Adrenal gland (tissue), 5 donors: ENCODE results near the gene NLRP7.
"Not testable (repeated sequence)": the region's sequence is repeated elsewhere in the genome, so short reads cannot be mapped to it uniquely, and the experiment has no call there.

Experiments
- POLR2A ChIP-seq, 2 donors: fragments of 450-650 bp; IDR thresholded peaks; one replicate each; pipeline ENCODE4 v1.6.1; 2017; ENCODE audit warnings: antibody characterized with exemption in 2 of 2, mild to moderate bottlenecking in 2 of 2, moderate library complexity in 1 of 2
- TF ChIP-seq, protein P1 (sequence below), 6 experiments: fragments of 450-650 bp in 4 of 6; fragments of 200-600 bp in 2 of 6; sonication (generic) in 1 of 6; IDR thresholded peaks; 1 replicate in 5 of 6; 2 replicates in 1 of 6; pipeline versions ENCODE4 v1.5.1 to v1.8.0; 2016 to 2021; ENCODE audit warnings: antibody characterized with exemption in 6 of 6, mild to moderate bottlenecking in 2 of 6, moderate library complexity in 1 of 6
- donor health status: DM: no; HTN: no; CAD: no.

DNA sequence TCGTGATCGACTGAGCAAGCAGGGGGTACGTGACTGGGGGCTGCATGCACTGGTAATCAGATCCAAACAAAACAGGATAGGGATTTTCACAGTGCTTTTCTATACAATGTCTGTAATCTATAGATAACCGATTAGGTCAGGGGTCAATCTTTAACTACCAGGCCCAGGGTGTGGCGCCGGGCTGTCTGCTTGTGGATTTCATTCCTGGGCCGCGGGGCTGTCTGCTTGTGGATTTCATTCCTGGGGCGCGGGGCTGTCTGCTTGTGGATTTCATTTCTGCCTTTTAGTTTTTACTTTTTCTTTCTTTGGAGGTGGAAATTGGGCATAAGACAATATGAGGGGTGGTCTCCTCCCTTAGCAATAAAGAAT lies 6.0 kb upstream of the NLRP7 start:
- TF ChIP-seq, protein P1, sequence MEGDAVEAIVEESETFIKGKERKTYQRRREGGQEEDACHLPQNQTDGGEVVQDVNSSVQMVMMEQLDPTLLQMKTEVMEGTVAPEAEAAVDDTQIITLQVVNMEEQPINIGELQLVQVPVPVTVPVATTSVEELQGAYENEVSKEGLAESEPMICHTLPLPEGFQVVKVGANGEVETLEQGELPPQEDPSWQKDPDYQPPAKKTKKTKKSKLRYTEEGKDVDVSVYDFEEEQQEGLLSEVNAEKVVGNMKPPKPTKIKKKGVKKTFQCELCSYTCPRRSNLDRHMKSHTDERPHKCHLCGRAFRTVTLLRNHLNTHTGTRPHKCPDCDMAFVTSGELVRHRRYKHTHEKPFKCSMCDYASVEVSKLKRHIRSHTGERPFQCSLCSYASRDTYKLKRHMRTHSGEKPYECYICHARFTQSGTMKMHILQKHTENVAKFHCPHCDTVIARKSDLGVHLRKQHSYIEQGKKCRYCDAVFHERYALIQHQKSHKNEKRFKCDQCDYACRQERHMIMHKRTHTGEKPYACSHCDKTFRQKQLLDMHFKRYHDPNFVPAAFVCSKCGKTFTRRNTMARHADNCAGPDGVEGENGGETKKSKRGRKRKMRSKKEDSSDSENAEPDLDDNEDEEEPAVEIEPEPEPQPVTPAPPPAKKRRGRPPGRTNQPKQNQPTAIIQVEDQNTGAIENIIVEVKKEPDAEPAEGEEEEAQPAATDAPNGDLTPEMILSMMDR (IDR thresholded peaks at IDR 0.05): not testable (repeated sequence)
- TF ChIP-seq POLR2A (IDR thresholded peaks at IDR 0.05): not testable (repeated sequence)
